GM18520 (cell line): ENCODE measurements around the gene ATP9A.
"Not testable (repeated sequence)": the region's sequence is repeated elsewhere in the genome, so short reads cannot be mapped to it uniquely, and the experiment has no call there.

Source experiments
- ATAC-seq: cut with Tn5 transposase; IDR thresholded peaks from one replicate; pipeline ENCODE4 v1.9.1; 2021; ENCODE audit not compliant: unreplicated experiment

ATP9A gene

GRCh38 chr20:51767867-51768758 lies at the start of gene ATP9A:
TSS of gene ATP9A (minus strand) at chr20:51768390. CDS start at chr20:51768369, 21 bp downstream.
- ATAC-seq = no peak

- not testable (repeated sequence) for ATAC-seq
Observed at GRCh38 chr20:51816856-51817255, 48.7 kb upstream of the ATP9A start.

- no peak for ATAC-seq
Observed at GRCh38 chr20:51815383-51816076, 47.3 kb upstream of the ATP9A start.

GRCh38 chr20:51812861-51813260 lies 44.7 kb upstream of the ATP9A start:
- no peak for ATAC-seq

- ATAC-seq = no peak
Observed at GRCh38 chr20:51811514-51812128, 43.4 kb upstream of the ATP9A start.

- no peak for ATAC-seq
Observed at GRCh38 chr20:51811042-51811355, 42.8 kb upstream of the ATP9A start.

- no peak for ATAC-seq
Observed at GRCh38 chr20:51810155-51811041, 42.2 kb upstream of the ATP9A start.

- no peak for ATAC-seq
Observed at GRCh38 chr20:51807720-51808250, 39.6 kb upstream of the ATP9A start.

GRCh38 chr20:51804754-51805153 lies 36.6 kb upstream of the ATP9A start:
- no peak for ATAC-seq

- ATAC-seq = no peak
Observed at GRCh38 chr20:51803148-51803854, 35.1 kb upstream of the ATP9A start.

- ATAC-seq = no peak
Observed at GRCh38 chr20:51802170-51802751, 34.1 kb upstream of the ATP9A start, which contains the start of gene SALL4. TSS of gene SALL4 (minus strand) at chr20:51802521. CDS start at chr20:51802408, 113 bp downstream.

GRCh38 chr20:51801823-51802123 lies 33.6 kb upstream of the ATP9A start:
- ATAC-seq = no peak

GRCh38 chr20:51801122-51801822 lies 33.1 kb upstream of the ATP9A start:
- ATAC-seq = no peak

GRCh38 chr20:51800872-51801121 lies 32.6 kb upstream of the ATP9A start:
- no peak for ATAC-seq

GRCh38 chr20:51800060-51800871 lies 32.1 kb upstream of the ATP9A start:
- ATAC-seq = no peak

- no peak for ATAC-seq
Observed at GRCh38 chr20:51799401-51799860, 31.2 kb upstream of the ATP9A start.

- ATAC-seq = no peak
Observed at GRCh38 chr20:51797357-51798025, 29.3 kb upstream of the ATP9A start.

- no peak for ATAC-seq
Observed at GRCh38 chr20:51796340-51796739, 28.1 kb upstream of the ATP9A start.
